HG03378 (cell line): ENCODE results near the gene CCNE1.

Source experiments
- ATAC-seq: cut with Tn5 transposase; IDR thresholded peaks from one replicate; pipeline ENCODE4 v1.9.1; 2021; ENCODE audit warnings: mild to moderate bottlenecking, moderate library complexity; ENCODE audit not compliant: unreplicated experiment

Gene CCNE1

DNA sequence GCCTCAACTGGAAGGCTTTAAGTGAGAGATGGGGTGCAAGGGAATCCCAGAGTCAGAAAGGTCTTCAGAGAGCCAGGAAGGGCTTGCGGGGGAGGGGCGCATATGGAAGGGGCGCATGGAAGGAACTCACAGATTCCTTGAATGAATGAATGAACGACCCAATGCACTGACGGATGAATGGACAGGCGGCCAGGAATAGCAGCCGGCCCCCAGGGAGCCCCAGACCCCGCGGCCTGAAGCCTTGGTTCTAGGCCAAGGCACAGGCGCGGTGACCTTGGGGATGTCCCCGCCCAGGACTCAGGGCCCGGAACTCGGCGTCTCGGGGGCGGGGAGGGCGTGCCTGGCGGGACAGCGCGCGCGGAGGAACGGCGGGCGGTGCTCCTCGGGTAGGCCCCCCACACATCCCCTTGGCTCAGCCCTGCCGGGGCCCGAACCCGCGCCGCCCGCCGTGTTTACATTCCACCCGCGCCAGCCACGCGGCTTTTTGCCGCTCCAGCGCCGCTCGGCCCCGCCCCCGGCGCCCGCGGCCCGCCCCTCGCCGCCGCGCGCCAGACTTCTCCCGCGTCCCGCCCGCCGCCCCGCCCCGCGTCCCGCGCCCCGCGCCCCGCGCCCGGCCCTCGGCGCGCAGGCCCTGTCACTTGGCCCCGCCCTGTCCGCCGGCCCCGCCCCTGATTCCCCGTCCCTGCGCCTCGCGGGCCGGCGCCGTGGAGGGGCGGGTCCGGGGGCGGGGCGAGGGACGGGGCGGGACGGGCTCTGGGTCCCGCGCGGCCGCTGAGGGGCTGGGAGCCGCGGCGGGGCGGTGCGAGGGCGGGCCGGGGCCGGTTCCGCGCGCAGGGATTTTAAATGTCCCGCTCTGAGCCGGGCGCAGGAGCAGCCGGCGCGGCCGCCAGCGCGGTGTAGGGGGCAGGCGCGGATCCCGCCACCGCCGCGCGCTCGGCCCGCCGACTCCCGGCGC, at the start of gene CCNE1:
Gene CCNE1 (plus strand): TSS at position 867 of the 955 bp plus-strand sequence. CDS start 565 bp downstream, outside the sequence.
- peak; percentile 42 for ATAC-seq

DNA sequence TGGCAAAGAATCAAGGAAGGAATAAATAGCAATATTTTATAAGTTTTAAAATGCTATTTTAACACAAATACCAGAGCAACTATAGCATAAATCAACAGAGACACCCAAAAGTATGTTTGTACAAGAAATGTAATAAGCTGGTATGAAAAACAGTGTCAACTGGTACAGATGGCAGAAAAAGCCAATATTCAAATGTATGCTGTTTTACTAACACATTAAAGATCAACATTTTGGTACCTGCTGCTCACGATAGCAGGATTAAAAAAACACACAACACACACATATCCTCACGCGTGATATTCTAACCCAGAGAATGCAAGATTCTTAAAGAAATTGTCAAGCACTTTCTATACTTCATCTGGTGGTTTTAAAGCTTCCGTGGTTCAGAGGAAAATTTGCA, 48.6 kb upstream of the CCNE1 start:
- no peak for ATAC-seq

DNA sequence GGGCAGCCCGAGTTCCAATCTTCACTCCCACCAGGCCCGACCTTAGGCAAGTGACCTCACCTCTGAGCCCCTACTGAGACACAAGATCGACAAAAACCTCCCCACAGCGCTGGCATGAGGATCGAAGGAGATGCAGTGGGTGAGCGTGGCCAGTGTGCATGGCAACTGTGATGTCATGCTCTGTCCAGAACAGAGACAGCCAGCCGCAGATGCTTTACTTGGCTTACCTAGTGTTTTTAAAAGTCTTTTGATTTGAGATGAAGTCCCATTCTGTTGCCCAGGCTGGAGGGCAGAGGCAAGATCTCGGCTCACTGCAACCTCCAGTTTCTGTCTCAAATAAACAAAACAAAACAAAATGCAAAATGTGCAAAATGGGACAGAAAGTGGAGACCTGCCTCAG, 47.4 kb upstream of the CCNE1 start:
- no peak for ATAC-seq

DNA sequence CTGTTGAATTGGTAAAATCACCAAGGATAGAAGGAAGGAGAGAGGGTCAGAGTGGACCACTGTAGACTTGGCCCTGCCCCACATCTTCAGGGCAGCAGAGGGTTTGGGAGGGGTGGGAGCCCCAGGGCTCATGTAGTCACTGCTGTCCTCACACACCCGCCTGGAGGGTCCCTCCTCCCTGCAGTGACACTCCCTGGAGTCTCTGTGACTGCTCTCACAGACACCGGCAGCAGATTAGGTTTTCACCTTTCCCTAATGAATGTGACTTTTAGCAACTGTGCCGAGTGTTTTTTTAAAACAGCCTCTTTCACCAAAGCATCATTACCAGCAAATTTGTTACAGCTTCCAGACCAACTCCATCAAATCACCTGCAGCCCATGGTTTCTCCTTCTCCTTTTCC, 45.7 kb upstream of the CCNE1 start:
- ATAC-seq = no peak

- no peak for ATAC-seq
Measured at GRCh38 chr19:29767039-29767735, 44.6 kb upstream of the CCNE1 start.

DNA sequence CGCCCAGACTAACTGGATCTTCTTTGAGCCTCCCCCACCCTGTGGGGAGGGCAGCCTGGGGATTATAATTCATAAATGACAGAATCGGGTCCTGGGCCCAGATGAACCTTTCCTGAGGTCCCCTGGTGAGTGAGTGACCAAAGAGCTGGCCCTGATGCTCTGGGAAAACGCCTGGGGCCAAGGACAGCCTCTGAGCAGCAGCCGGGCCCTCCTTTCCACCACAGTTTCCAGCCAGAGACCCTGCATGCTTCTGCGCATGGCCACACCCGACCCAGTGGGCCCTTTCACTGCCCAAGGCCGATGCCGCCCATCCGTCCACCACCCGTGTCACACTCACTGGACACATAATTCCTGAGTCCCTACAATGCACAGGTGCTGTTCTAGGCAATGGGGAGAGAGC, 43.6 kb upstream of the CCNE1 start:
- no peak for ATAC-seq

DNA sequence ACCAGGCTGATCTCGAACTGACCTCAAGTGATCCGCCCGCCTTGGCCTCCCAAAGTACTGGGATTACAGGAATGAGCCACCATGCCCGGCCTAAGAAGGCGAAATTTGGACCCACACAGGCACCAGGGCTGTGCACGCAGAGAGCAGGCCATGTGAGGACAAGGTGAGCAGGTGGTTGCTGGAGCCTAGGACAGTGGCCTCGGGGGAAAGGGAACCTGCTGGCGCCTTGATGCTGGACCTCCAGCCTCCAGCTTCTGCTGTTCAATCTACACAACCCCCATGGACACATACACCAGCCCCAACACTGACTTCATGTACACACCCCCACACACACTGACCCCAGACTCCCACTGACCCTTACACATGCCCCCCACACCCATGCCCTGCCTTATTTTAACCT, 41.8 kb upstream of the CCNE1 start:
- ATAC-seq = no peak

- no peak for ATAC-seq
Measured at GRCh38 chr19:29770648-29771047, 41.1 kb upstream of the CCNE1 start.

GRCh38 chr19:29771708-29772414, 39.9 kb upstream of the CCNE1 start:
- no peak for ATAC-seq

DNA sequence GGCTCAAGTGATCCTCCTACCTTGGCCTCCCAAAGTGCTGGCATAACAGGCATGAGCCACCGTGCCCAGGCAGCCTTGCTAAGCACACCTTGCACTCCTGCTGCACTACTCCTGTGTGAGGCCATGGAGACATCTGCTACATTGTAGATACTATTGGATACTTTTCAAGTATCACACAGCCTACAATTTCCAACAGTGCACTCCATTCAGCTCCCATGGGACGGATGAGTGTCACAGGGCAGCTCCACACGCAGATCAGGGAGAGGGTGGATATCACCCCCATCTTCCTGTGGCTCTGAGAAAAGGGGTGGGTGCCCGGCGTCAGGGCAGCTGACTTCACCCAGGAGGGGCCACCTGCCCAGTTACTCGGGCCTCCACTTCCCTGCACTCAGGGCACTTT, 39.1 kb upstream of the CCNE1 start:
- no peak for ATAC-seq

GRCh38 chr19:29773141-29773540, 38.6 kb upstream of the CCNE1 start:
- ATAC-seq = no peak

- ATAC-seq = no peak
Measured at GRCh38 chr19:29774126-29774525, 37.7 kb upstream of the CCNE1 start.

DNA sequence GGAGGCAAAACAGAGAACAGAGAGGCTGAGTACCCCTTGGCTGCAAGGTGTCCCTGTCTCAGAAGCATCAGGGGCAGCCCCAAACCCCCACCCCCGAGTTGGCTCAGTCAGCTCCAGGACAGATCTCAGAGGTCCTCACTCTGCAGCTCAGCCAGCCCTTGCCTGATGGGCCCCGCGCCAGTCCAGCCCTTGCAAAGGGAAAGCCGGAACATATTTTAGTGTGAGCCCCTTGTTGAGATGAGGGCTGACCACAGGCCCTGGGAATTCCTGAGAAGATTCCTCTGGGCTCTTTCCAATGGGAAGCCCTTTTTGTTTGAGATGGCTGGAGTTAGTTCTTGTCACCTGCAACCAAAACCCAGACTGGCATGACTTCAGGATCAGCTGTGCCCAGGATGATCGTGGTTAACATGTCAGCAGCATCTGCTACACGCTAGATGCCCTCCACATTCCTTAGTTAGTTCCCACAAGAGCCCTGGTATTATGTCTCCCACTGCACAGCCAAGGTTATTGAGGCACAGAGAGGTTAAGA, 33.9 kb upstream of the CCNE1 start:
- ATAC-seq = no peak

DNA sequence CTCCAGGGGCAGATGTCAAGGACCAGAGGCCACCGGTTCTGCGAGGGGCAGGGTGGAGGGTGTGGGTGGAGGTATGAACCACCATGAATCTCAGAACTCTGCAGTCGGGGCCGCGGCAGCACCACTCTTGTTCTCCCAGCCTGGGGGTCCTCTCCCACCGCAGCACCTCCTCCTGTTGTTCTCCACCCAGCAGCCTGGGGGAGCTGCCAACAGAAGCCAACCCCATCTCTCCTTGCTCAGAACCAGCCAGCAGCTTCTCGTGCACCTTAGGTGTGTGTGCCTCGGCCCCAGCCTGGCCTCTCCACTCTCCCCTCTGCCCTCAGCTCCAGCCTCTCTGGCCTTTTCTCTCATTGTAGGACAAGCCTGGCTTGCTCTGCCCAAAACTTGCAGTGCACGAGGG, 31.9 kb upstream of the CCNE1 start:
- no peak for ATAC-seq

GRCh38 chr19:29781386-29782259, 30.2 kb upstream of the CCNE1 start:
- ATAC-seq = no peak

DNA sequence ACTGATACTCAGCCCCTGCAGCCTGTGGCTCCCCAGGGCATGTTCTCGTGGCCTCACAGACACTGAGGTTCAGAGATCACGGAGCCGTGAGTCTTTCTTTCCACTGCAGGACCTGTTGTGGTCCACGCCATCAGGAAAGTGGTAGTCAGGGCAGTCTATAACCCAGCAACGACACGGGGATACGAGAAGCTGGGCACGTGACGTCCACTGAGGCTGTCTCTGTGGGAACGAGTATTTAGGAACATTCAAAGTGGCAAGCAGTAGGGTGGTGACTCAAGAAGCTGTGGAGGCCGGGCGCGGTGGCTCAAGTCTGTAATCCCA, 29.6 kb upstream of the CCNE1 start:
- ATAC-seq = no peak

DNA sequence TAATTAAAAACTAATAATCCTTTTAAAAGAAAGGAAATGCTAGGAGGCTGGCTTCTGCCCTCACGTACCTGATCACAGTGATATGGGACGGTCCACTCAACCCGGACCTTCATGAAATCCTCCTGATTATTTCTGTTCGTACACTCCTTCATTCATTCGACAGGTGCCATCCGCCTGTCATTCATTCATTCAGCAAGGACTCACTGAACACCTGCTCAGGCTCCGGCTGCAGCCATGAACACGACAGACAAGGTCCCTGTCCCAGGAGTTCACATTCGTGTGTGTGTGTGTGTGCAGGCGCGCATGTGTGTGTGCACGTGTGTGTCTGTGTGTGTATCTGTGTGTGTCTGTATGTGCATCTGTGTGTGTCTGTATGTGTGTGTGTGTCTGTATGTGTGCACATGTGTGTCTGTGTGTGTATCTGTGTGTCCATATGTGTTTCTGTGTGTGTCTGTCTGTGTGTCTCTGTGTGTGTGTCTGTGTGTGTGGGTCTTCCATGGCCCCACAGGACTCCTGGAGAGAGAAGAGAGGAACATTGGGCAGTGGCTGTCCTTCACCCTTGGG, 28.1 kb upstream of the CCNE1 start:
- no peak for ATAC-seq

DNA sequence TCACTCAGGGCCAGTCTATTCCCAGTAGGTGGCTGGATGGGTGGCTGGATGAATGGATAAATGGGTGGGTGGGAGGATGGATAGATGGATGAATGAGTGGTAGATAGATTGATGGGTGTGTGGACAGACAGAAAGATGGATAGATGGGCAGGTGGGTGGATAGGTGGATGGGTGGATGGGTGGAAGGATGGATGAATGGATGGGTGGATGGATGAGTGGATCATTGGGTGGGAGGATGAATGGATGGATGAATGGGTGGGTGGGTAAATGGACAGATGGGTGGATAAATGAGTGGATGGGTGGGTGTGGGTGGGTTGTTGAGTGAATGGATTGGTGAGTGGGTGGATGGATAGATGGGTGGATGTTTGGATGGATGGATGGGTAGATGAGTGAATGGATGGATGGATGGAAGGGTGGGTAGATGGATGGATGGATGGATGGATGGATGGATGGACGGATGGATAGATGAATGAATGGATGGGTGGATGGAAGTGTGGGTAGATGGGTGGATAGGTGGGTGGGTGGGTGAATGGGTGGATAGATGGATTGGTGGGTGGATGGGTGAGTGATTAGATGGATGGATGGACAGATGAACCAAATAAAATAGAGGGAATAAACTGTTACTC, 27.1 kb upstream of the CCNE1 start:
- ATAC-seq = no peak

DNA sequence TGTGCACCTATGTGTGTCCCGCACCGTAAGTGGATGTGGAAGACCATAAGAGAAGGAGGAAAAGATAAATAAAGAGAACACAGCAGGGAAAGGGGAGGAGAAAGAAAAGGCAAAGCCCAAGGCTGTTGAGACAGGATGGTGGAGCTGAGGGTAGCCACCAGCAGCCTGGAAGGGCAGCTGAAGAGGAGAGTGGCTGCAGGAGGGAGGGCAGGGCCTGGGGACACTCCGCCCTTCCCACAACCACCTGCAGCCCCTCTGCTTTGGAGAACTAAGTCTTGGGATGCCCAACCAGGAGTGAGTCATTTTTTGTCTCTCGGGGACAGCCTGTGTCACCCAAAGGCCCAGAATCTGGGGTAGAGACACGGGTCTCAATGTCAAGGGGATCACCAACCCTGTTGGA, 26.4 kb upstream of the CCNE1 start:
- no peak for ATAC-seq
